Measurements from ENCODE around the gene HRCT1.
A peak's percentile ranks its signal among the peaks of the same experiment; 100 is the strongest.
"Not testable (repeated sequence)": the region's sequence is repeated elsewhere in the genome, so short reads cannot be mapped to it uniquely, and the experiment has no call there.

HRCT1 gene

DNA sequence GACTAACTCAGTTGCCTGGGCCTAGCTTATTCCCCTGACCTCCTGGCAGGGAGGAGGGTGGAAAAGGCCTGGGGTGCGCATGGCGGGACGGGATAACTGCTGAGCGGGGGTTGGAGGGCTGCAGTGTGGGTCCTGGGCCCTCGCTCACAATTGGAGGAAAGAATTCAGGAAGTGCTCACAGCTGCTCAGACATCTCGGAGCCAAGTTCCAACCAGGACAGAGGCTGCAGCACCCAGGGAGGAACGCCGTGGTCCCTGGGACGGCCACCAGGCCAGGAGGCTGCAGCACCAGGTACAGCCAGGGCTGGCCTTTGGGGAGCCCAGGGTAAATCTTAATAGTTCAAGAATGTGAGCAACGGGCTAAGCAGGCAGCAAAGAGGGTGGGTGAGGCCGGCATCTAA lies 3.3 kb downstream of the HRCT1 start, which contains the start of gene SPAAR:
Gene SPAAR (plus strand): TSS at position 217 of the 400 bp plus-strand sequence. CDS start 974 bp downstream, outside the sequence.
- H3K27me3 ChIP-seq (ENCODE audit: control insufficient read depth, insufficient read depth, low read length) = no peaks in the 10 kb centered on the region
- peak within 1 kb of the TSS; percentile 93 for H3K27ac ChIP-seq (ENCODE audit: low read depth, low read length)
- H3K36me3 ChIP-seq (ENCODE audit: control insufficient read depth, insufficient read depth, low read length) = no peaks in the 10 kb centered on the region
- H3K4me3 ChIP-seq (ENCODE audit: low read depth, low read length) = no peak within 1 kb of the TSS
- H3K9ac ChIP-seq (ENCODE audit: low read depth, low read length) = peak within 1 kb of the TSS; percentile 26; the same call in 1 of the 2 replicates
- H3K9me3 ChIP-seq (ENCODE audit: control insufficient read depth, insufficient read depth, low read length) = no peaks in the 10 kb centered on the region
- peaks cover 25% of the 10 kb centered on the region for H3K4me1 ChIP-seq (ENCODE audit: control insufficient read depth, insufficient read depth, low read length)

DNA sequence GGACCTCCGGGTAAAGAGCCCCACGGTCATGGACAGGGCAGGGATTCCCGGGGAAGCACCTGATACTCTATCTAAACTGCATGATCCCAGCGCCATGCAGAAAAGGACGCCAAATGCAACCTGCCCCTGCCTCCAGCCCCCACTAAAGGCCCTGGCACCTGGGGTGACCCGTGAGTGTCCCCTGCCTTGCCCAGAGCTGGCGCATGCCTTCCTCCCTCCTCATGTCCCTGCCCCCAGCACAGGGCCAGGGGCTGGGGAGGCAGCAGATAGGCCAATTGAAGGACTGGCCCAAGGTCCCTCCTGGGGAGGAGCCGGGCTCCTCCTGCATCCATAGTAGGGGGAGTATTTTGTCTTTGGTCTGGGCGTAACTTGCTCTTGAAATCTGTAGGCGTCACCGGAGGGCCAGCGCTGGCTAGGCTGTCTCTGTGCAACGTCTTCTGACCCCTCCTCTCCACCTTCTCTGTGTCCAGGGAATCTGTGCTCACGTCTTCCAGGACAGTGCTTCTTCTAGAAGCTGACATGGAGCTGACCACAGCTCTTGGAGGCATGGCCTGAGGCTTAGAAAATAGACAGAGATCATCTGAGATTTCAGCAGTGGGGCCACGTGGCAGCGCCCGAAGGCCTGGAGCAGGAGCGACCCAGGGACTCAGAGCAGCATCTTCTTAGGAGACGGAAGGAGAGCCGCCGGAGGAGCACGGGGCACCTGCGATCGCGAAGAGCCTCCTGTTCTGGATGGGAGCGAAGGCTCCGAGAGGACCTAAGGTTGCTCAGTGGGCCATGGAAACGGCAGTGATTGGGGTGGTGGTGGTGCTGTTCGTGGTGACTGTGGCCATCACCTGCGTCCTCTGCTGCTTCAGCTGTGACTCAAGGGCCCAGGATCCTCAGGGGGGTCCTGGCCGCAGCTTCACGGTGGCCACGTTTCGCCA lies 3.9 kb downstream of the HRCT1 start:
- peaks cover 25% of the 10 kb centered on the region for H3K4me1 ChIP-seq (ENCODE audit: control insufficient read depth, insufficient read depth, low read length)
- H3K27ac ChIP-seq (ENCODE audit: low read depth, low read length) = no peak overlapping the region
- H3K9ac ChIP-seq (ENCODE audit: low read depth, low read length) = no peak overlapping the region

GRCh38 chr9:35910613-35911359 lies 4.8 kb downstream of the HRCT1 start:
- H3K4me3 ChIP-seq (ENCODE audit: low read depth, low read length) = no peak overlapping the region
- no peak overlapping the region for H3K27ac ChIP-seq (ENCODE audit: low read depth, low read length)
- no peaks in the 10 kb centered on the region for H3K27me3 ChIP-seq (ENCODE audit: control insufficient read depth, insufficient read depth, low read length)
- peaks cover 25% of the 10 kb centered on the region for H3K4me1 ChIP-seq (ENCODE audit: control insufficient read depth, insufficient read depth, low read length)
- no peaks in the 10 kb centered on the region for H3K9me3 ChIP-seq (ENCODE audit: control insufficient read depth, insufficient read depth, low read length)
- no peaks in the 10 kb centered on the region for H3K36me3 ChIP-seq (ENCODE audit: control insufficient read depth, insufficient read depth, low read length)
- no peak overlapping the region for H3K9ac ChIP-seq (ENCODE audit: low read depth, low read length)

More for the DNA sequence above, 3.9 kb downstream of the HRCT1 start:
- Histone ChIP-seq H3K36me3 (ENCODE audit: control insufficient read depth, insufficient read depth, low read length) (no peaks in the 10 kb centered on the region), H3K9me3 (ENCODE audit: control insufficient read depth, insufficient read depth, low read length) (no peaks in the 10 kb centered on the region), H3K27me3 (ENCODE audit: control insufficient read depth, insufficient read depth, low read length) (no peaks in the 10 kb centered on the region), H3K4me3 (ENCODE audit: low read depth, low read length) (no peak overlapping the region)

DNA sequence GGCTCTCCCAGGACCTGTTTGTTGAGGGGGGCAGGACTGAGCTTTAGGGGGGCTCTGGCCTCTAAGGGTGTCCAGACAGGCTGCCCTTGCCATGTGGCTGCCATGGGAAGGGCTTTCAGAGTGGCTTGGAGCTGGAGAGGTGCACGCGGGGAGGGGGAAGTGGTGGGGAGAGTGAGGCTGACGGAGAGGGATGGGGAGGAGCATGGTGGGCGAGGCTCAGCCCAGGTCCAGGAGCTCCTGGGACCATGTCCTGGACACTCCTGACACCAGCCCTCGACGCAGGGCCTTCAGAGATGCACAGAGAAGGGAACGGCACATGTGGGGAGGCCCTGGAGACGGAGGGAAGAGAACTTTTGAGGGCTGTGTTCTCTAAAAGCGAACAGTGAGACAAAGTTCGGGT lies 5.7 kb downstream of the HRCT1 start:
- no peak overlapping the region for H3K4me3 ChIP-seq (ENCODE audit: low read depth, low read length)
- no peak overlapping the region for H3K9ac ChIP-seq (ENCODE audit: low read depth, low read length)
- H3K4me1 ChIP-seq (ENCODE audit: control insufficient read depth, insufficient read depth, low read length) = peaks cover 29% of the 10 kb centered on the region
- H3K36me3 ChIP-seq (ENCODE audit: control insufficient read depth, insufficient read depth, low read length) = no peaks in the 10 kb centered on the region
- no peaks in the 10 kb centered on the region for H3K9me3 ChIP-seq (ENCODE audit: control insufficient read depth, insufficient read depth, low read length)
- no peaks in the 10 kb centered on the region for H3K27me3 ChIP-seq (ENCODE audit: control insufficient read depth, insufficient read depth, low read length)
- no peak overlapping the region for H3K27ac ChIP-seq (ENCODE audit: low read depth, low read length)

DNA sequence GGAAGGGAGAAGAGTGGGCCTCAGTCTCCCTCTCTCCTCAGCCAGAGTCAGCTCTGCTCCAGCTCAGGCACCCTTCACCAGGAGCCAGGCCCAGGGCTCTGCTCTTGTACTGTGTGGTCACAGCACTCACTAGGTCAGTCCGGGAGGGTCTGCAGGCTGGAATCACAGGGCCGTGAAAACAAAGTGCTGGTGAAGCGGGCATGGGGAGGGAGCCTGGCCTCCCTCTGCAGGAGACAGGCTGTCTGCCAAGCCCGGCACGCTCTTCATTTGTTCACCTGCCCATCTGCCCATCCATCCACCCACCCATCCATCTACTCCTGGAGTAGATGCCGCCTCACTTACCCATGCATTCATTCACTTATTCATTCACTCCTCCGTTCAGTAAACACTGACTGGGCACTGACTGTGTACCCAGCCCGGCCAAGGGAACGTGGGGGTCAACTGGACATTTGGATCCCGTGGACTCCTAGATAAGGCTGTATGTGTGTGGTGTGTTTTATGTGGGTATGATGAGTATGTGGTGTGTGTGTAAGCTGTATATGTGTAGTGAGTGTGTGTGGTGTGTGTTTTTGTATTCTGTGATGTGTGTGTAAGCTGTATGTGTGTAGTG lies 6.9 kb downstream of the HRCT1 start:
- no peaks in the 10 kb centered on the region for H3K36me3 ChIP-seq (ENCODE audit: control insufficient read depth, insufficient read depth, low read length)
- H3K27ac ChIP-seq (ENCODE audit: low read depth, low read length) = no peak overlapping the region
- no peak overlapping the region for H3K4me3 ChIP-seq (ENCODE audit: low read depth, low read length)
- H3K4me1 ChIP-seq (ENCODE audit: control insufficient read depth, insufficient read depth, low read length) = peaks cover 18% of the 10 kb centered on the region
- no peaks in the 10 kb centered on the region for H3K9me3 ChIP-seq (ENCODE audit: control insufficient read depth, insufficient read depth, low read length)
- H3K27me3 ChIP-seq (ENCODE audit: control insufficient read depth, insufficient read depth, low read length) = no peaks in the 10 kb centered on the region
- H3K9ac ChIP-seq (ENCODE audit: low read depth, low read length) = no peak overlapping the region

GRCh38 chr9:35913429-35913828 lies 7.4 kb downstream of the HRCT1 start:
- not testable (repeated sequence) for H3K36me3 ChIP-seq (ENCODE audit: control insufficient read depth, insufficient read depth, low read length); H3K27ac ChIP-seq (ENCODE audit: low read depth, low read length); H3K9ac ChIP-seq (ENCODE audit: low read depth, low read length); H3K4me3 ChIP-seq (ENCODE audit: low read depth, low read length); H3K9me3 ChIP-seq (ENCODE audit: control insufficient read depth, insufficient read depth, low read length); H3K27me3 ChIP-seq (ENCODE audit: control insufficient read depth, insufficient read depth, low read length)
- H3K4me1 ChIP-seq (ENCODE audit: control insufficient read depth, insufficient read depth, low read length) = peaks cover 13% of the 10 kb centered on the region

DNA sequence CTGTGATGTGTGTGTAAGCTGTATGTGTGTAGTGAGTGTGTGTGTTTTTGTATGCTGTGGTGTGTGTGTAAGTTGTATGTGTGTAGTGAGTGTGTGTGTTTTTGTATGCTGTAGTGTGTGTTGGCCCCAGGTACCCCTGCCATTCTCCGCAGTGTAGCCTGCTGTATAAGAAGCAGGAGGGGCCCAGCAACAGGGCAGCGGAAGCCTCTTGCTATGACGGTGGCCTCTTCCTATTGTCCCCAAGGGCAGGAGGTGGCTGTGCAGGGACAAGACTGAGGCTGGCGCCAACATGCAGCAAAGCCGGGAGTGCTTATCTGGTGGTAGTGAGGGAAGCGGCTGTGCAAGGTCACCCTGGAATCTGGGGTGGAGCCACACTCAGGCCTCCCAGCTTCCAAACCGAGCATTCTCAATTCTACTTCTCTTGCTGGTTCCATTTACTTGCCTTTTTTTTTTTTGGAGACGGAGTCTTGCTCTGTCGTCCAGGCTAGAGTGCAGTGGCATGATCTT lies 8.4 kb downstream of the HRCT1 start:
- Histone ChIP-seq H3K27ac (ENCODE audit: low read depth, low read length) (no peak overlapping the region), H3K9ac (ENCODE audit: low read depth, low read length) (no peak overlapping the region), H3K4me1 (ENCODE audit: control insufficient read depth, insufficient read depth, low read length) (peaks cover 5% of the 10 kb centered on the region; the same call in 1 of the 2 replicates), H3K4me3 (ENCODE audit: low read depth, low read length) (no peak overlapping the region), H3K36me3 (ENCODE audit: control insufficient read depth, insufficient read depth, low read length) (no peaks in the 10 kb centered on the region), H3K9me3 (ENCODE audit: control insufficient read depth, insufficient read depth, low read length) (no peaks in the 10 kb centered on the region), H3K27me3 (ENCODE audit: control insufficient read depth, insufficient read depth, low read length) (no peaks in the 10 kb centered on the region)

- peaks cover 5% of the 10 kb centered on the region; the same call in 1 of the 2 replicates for H3K4me1 ChIP-seq (ENCODE audit: control insufficient read depth, insufficient read depth, low read length)
- no peaks in the 10 kb centered on the region for H3K27me3 ChIP-seq (ENCODE audit: control insufficient read depth, insufficient read depth, low read length)
- no peak overlapping the region for H3K4me3 ChIP-seq (ENCODE audit: low read depth, low read length)
- H3K9me3 ChIP-seq (ENCODE audit: control insufficient read depth, insufficient read depth, low read length) = no peaks in the 10 kb centered on the region
- no peaks in the 10 kb centered on the region for H3K36me3 ChIP-seq (ENCODE audit: control insufficient read depth, insufficient read depth, low read length)
- no peak overlapping the region for H3K27ac ChIP-seq (ENCODE audit: low read depth, low read length)
- H3K9ac ChIP-seq (ENCODE audit: low read depth, low read length) = no peak overlapping the region
Measured at GRCh38 chr9:35915681-35916294, 9.8 kb downstream of the HRCT1 start.

GRCh38 chr9:35917261-35917660 lies 11.3 kb downstream of the HRCT1 start:
- no peak overlapping the region for H3K4me3 ChIP-seq (ENCODE audit: low read depth, low read length)
- no peak overlapping the region for H3K9ac ChIP-seq (ENCODE audit: low read depth, low read length)
- H3K36me3 ChIP-seq (ENCODE audit: control insufficient read depth, insufficient read depth, low read length) = no peaks in the 10 kb centered on the region
- peaks cover 5% of the 10 kb centered on the region; the same call in 1 of the 2 replicates for H3K4me1 ChIP-seq (ENCODE audit: control insufficient read depth, insufficient read depth, low read length)
- H3K27ac ChIP-seq (ENCODE audit: low read depth, low read length) = no peak overlapping the region
- H3K27me3 ChIP-seq (ENCODE audit: control insufficient read depth, insufficient read depth, low read length) = no peaks in the 10 kb centered on the region
- no peaks in the 10 kb centered on the region for H3K9me3 ChIP-seq (ENCODE audit: control insufficient read depth, insufficient read depth, low read length)

DNA sequence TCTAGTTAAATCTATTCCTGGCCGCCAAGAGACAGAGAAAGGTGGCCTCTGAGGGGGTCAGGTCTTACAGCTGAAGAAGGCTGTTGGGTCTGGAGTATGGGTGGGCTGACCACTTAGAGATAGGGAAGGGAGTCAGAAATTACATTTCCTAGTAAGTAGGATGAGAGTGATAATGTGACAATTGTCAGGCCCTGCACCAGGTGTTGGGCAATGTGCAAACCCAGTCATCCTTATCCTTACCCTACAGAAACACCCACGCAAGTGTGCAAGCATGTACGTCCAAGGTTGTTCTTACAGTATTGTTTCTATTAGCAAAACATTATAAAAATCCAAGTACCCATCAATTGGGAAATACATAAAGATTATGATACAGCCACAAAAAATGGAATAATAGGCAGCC lies 12.8 kb downstream of the HRCT1 start:
- no peaks in the 10 kb centered on the region for H3K36me3 ChIP-seq (ENCODE audit: control insufficient read depth, insufficient read depth, low read length)
- peaks cover 6% of the 10 kb centered on the region; the same call in 1 of the 2 replicates for H3K4me1 ChIP-seq (ENCODE audit: control insufficient read depth, insufficient read depth, low read length)
- no peak overlapping the region for H3K4me3 ChIP-seq (ENCODE audit: low read depth, low read length)
- H3K9ac ChIP-seq (ENCODE audit: low read depth, low read length) = no peak overlapping the region
- no peak overlapping the region for H3K27ac ChIP-seq (ENCODE audit: low read depth, low read length)
- H3K9me3 ChIP-seq (ENCODE audit: control insufficient read depth, insufficient read depth, low read length) = no peaks in the 10 kb centered on the region
- H3K27me3 ChIP-seq (ENCODE audit: control insufficient read depth, insufficient read depth, low read length) = no peaks in the 10 kb centered on the region

Measured in HUES48 (cell line).